NCI-H2196 treated with DMSO at 0.1 percent for 48 hours (cell line): Measurements from ENCODE around the gene ANKRD2.
A peak's percentile ranks its signal among the peaks of the same experiment; 100 is the strongest.

Experiments used
- DNase-seq: peaks from one replicate; lab custom pipeline; 2025; ENCODE audit not compliant: unreplicated experiment; lab: John Stamatoyannopoulos, UW

The ANKRD2 gene

GRCh38 chr10:97596101-97597082 is 23.8 kb downstream of the ANKRD2 start:
- DNase-seq: no peak

GRCh38 chr10:97597778-97598177 is 25.2 kb downstream of the ANKRD2 start:
- no peak for DNase-seq

DNA sequence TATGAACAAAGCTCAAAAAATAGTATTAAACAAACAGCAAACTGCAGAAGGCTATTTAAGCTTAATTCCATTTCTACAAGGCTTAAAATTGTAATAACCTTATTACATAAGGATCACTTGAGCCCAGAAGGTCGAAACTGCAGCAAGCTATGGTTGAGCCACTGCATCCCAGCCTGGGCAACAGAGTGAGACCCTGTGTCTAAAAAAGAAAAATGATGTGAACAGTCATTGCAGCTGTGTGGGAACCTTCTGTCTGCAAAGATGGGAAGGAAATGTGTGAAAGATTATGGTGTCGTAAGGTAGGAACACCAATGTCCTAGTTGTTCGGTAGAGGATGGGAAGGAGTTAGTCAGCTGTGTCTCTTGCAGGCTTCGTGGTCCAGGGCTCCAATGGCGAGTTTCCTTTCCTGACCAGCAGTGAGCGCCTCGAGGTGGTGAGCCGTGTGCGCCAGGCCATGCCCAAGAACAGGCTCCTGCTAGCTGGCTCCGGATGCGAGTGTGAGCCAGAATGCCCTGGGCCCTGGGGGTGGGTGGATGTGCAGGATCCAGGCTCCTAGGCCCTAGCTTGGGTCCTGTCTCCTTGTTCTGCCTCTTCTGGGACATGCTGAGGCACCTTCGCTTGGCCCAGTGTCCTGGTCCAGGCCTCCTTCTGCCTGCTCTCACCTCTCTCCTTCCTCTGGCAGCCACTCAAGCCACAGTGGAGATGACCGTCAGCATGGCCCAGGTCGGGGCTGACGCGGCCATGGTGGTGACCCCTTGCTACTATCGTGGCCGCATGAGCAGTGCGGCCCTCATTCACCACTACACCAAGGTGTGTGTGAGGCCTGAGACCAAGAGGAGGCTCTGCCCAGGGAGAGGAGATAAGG is 26.1 kb downstream of the ANKRD2 start:
- DNase-seq: no peak

DNA sequence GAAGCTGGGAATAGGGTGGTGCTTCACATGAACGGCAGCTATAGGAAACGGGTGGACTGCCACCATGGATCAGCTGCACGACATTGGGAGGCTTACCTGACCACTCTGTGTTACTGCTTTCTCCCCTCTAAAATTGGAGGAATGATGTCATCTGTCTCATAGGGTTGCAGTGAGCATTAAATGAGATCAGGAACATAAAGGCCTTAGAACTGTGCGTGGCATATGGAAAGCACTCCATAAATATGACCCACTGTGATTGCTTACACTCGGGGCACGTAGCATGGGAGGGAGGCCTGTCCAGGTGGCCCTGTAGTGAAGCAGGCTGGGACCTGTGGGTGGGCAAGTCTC is 26.7 kb downstream of the ANKRD2 start:
- no peak for DNase-seq

- no peak for DNase-seq
These were observed 28.0 kb downstream of the ANKRD2 start for GRCh38 chr10:97600616-97601015.

- no peak for DNase-seq
These were observed 29.0 kb downstream of the ANKRD2 start for GRCh38 chr10:97601268-97602215.

DNA sequence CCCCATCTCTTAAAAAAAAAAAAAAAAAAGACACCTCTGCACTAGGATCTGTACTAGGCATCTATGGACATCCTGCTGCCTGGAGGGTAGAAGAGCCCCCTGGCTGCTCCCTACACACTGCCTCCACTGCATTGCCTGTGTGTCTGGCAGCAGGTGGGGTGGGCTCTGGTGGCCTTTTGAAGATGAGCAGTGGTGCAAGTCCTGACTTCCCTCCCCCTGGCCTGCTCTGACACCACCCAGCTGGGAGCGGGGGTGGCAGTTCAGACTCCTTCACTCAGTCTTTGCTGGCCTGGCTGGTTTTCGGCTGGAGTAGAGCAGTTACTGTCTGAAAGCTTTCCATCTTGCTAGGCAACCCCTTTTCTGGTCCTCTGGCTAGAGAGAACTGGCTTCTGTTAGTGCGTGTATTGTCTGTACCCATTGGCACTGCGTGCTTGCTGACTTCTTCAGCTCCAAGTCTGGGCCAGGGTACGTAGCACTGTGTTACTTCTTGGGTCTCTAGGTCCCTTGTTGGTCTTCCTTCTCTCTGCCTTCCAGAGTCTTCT is 34.6 kb downstream of the ANKRD2 start:
- no peak for DNase-seq

DNA sequence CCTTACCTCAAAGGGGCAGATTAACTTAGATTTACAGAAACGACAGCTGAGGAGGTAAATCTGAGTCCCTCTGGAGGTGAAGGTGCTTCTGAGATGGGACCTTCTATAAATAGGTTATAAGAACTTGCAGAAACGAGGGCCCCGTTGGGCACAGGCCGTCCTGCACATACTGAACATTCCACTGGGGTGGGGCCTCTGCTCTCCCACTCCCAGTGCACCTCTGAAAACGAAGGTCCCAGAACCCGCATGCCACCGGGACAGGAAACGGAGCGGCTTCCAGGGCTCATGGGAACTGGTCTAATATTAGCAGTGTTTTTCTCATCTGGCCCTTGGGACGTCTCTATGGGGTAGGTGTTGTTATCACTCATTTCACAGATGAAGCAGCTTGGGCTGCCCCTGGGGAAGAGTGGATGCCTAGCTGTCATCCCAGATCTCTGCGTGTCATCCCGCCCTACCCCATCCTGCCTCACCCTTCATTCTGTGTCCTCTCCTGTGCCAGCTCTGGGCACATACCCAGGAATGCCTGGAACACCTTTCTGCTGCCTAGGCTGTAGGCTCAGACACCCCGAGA is 36.5 kb downstream of the ANKRD2 start:
- no peak for DNase-seq

- no peak for DNase-seq
These were observed 38.9 kb downstream of the ANKRD2 start for GRCh38 chr10:97611473-97611872.

DNA sequence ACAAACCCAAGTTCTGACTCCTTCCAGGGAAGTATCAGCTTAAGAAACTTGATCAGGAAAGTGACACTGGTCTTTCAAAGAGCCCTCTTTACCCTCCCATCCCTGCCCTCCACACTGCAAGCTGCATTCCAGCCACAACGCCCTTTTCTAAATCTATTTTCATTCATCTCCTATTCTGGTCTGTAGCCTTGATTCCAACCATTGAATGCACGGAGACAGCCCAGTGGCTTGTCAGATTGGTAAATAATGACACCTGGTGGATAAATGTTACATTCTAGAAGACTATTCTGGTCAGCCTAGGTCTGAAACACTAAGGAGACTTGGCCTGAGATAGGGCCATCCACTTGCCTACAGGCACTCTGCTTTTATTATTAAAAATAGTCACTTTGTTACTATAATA is 39.8 kb downstream of the ANKRD2 start:
- no peak for DNase-seq

- no peak for DNase-seq
These were observed 45.7 kb downstream of the ANKRD2 start for GRCh38 chr10:97618285-97618684.

GRCh38 chr10:97618733-97619132 is 46.2 kb downstream of the ANKRD2 start:
- DNase-seq: no peak

DNA sequence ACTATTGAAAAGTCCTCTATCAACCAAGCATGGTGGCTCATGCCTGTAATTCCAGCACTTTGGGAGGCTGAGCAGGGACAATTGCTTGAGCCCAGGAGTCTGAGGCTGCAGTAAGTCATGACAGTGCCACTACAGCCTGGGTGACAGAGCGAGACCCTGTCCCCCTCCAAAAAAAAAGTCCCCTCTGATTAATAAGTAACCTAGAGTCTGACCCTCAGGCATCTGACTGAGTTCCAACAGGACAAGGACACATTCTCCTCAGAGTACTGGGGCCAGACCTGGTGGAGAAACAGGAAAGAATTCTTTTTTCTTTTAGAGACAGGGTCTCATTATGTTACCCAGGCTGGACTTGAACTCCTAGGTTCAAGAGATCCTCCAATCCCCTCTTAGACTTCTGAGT is 50.7 kb downstream of the ANKRD2 start:
- no peak for DNase-seq

- DNase-seq: no peak
These were observed 55.2 kb downstream of the ANKRD2 start for GRCh38 chr10:97627731-97628130.

DNA sequence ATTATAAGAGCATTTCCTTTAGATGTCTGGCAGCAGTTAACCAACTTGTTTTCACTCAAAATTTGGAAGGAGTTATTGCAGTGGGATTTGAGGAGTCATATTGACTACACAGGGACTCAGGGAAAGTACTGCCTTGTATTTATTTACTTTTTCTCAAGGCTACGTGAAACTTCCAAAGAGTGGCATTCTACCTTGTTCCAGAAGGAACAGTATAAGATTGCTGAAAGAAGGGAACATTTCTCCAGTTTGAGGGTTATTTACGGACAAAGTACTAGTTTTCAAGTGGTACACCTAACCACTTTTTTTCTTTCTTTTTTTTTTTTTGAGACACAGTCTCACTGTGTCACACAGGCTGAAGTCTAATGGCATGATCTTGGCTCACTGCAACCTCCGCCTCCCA is 55.6 kb downstream of the ANKRD2 start:
- DNase-seq: no peak

DNA sequence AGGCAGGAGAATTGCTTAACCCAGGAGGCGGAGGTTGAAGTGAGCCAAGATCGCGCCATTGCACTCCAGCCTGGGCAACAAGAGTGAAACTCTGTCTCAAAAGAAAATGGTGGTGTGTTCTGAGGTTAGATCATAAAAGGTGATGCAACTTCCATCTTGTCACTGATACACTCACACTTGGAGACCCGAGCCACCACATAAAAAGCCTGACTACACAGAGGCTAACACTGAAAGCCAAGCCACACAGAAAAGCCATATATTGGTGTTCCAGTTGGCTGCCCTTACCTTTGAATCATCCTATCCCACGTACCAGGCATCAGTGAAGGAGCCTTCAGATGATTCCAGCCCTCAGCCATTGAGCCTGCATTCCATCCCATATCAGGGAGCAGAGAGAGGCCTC is 56.7 kb downstream of the ANKRD2 start:
- DNase-seq: no peak

GRCh38 chr10:97631098-97631497 is 58.5 kb downstream of the ANKRD2 start:
- no peak for DNase-seq

DNA sequence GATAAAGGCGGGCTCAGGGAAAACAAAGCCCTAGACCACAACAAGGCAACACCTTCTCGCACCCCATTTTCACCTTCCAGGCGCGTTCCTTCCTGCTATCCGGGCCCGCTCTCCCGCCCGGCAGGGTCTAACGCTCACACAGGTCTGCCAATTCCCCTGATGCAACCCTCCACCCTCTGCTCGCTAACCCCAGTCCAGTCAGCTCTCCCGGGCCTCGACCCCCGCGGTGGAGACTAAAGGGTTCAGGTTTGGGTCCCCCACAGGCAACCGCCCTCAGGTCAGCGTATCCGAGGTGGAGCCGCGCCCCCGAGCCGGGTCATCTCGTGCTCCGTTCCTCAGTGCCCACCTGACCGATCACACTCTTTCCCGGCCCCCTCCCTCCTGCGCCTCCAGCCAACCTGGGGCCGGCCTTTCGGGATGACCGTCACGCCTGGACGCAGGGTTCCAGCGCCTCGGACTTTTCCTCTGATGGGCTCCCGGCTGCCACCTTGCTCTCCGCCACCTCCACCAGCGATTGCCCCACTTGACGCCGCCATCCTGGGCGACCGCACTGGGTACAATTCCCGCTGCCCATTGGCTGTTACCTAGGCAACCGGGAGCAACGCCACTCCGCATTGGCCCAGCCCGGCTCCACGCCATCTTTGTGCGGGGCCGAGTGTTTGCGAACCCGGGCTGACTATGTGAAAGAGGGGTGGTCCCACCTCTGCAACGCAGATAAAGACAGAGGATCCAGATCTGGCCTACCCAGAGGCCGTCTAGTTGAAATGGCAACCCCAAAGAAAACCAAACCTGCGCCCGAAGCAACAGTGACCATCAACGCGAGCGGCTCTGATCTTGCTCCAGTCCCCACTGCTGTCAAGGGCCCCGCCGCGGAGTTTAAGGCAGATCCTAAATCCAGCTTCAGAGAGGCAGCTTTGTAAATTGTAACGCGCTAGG is 60.6 kb downstream of the ANKRD2 start, which contains the start of gene MORN4:
Gene MORN4 (minus strand): TSS at position 552 of the 936 bp plus-strand sequence. CDS start 13,847 bp downstream, outside the sequence.
- DNase-seq: peak; percentile 72
